ENCODE data around the gene NDUFB2. TPM values are rescaled to one million over a fixed set of nuclear protein-coding genes. Genes with fewer than 3 reads are reported as not detected.
"Not testable (repeated sequence)": the region's sequence is repeated elsewhere in the genome, so short reads cannot be mapped to it uniquely, and the experiment has no call there.

NDUFB2 gene
- total RNA-seq, 1 experiment from 2014 or later, result 230 TPM

DNA sequence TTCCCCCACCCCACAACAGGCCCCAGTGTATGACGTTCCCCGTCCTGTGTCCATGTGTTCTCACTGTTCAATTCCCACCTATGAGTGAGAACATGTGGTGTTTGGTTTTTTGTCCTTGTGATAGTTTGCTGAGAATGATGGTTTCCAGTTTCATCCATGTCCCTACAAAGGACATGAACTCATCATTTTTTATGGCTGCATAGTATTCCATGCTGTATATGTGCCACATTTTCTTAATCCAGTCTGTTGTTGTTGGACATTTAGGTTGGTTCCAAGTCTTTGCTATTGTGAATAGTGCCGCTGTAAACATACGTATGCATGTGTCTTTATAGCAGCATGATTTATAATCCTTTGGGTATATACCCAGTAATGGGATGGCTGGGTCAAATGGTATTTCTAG lies 12.3 kb downstream of the NDUFB2 start:
- DNase-seq (ENCODE audit: low read depth, low spot score); in situ Hi-C loops (cut with HindIII; ENCODE audit: low pct_unique_long_range_greater_than_20kb, low sequenced_read_pairs): not testable (repeated sequence)

GRCh38 chr7:140712392-140712791 lies 15.9 kb downstream of the NDUFB2 start:
- DNase-seq (ENCODE audit: low read depth, low spot score); in situ Hi-C loops (cut with HindIII; ENCODE audit: low pct_unique_long_range_greater_than_20kb, low sequenced_read_pairs): not testable (repeated sequence)

DNA sequence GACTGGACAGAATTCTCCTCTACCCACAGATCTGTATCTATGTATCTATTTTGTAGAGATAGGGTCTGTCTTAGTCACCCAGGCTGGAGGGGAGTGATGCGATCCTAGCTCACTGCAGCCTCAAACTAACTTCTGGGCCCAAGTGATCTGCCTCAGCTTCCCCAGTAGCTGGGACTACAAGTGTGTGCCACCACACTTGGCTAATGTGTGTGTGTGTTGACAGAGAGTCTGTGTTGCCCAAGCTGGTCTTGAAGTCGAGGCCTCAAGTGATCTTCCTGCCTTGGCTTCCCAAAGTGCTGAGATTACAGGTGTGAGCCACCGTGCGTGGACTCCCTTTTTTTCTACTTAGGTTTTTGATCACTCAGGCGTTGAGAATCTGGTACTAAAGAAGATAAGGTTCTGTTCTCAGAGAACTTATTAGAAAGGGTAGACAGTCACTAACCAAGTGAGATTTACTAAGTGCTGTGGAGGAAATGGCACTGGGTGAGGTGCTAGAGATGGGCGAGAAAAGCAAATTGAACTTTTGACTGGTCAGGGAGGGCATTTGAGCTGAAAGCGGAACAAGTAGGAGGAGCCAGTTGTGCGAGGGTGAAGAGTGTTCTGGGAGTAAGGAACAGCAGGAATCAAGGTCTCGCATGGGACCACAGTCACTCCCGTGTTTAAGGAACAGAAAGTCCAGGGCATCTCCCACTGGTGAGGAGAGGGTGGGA lies 18.0 kb downstream of the NDUFB2 start:
- in situ Hi-C loops (cut with HindIII; ENCODE audit: low pct_unique_long_range_greater_than_20kb, low sequenced_read_pairs), result no loop called here
- no peak for DNase-seq (ENCODE audit: low read depth, low spot score)

GRCh38 chr7:140719721-140720120 lies 23.2 kb downstream of the NDUFB2 start:
- no peak for DNase-seq (ENCODE audit: low read depth, low spot score)
- in situ Hi-C loops (cut with HindIII; ENCODE audit: low pct_unique_long_range_greater_than_20kb, low sequenced_read_pairs), result no loop called here

DNA sequence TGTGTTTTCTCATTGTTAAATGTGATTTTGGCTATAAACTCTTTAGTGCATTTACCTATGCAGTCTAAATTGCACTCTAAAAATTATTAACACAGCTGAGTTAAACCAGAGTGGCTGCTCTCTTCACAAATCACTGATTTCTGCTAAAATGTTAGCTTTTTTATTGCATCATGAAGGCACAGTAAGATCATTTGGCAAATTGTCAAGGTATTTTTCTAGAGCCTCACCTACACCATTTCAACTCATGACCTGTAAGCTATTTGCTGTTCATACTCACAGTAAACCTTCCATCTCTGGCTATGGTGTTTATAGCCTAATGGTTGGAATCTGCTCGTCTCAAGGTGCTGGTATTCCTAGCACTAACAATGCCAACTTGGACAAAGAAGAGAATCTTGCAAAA lies 25.7 kb downstream of the NDUFB2 start:
- no peak for DNase-seq (ENCODE audit: low read depth, low spot score)
- in situ Hi-C loops (cut with HindIII; ENCODE audit: low pct_unique_long_range_greater_than_20kb, low sequenced_read_pairs), result no loop called here

GRCh38 chr7:140723006-140723405 lies 26.5 kb downstream of the NDUFB2 start:
- DNase-seq (ENCODE audit: low read depth, low spot score), result no peak
- in situ Hi-C loops (cut with HindIII; ENCODE audit: low pct_unique_long_range_greater_than_20kb, low sequenced_read_pairs), result no loop called here

DNA sequence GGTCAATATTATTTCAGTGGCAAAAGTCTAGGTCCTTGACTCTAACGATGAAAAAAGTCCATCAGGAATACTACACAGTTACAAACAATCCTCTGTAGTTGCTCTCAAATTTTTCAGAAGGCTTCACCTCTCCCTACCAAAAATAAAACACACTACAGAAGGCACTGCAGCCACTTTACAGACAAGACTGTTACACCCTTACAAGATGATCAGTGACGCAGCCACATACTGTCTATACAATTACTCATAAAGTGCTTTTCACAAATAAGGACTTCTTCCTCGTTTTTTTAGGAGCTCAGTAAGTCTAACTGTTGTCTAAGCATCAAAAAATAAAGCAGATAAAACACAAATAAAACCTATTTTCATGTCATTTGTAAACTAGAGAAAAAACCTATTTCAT lies 27.1 kb downstream of the NDUFB2 start:
- in situ Hi-C loops (cut with HindIII; ENCODE audit: low pct_unique_long_range_greater_than_20kb, low sequenced_read_pairs), result no loop called here
- DNase-seq (ENCODE audit: low read depth, low spot score), result no peak

GRCh38 chr7:140724706-140725105 lies 28.2 kb downstream of the NDUFB2 start:
- in situ Hi-C loops (cut with HindIII; ENCODE audit: low pct_unique_long_range_greater_than_20kb, low sequenced_read_pairs), result no loop called here
- DNase-seq (ENCODE audit: low read depth, low spot score), result no peak

DNA sequence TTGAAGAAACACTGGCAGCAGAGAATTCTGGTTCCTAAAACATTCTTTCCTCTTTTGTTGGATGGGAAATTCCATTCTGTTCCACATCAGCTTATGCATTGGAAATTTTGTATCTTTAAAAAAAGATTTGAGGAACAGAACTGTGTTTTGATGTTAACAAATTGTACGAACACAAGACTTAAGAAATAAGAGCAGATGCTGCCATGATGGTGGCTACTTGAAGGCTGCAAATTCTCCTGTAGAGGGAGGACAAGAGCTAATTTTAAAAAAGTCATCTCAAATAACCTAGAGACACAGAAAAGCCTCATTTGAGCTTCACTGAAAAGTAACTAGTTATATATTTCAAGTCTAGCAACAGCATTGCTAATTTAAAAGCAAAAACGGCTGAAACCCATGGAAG lies 29.8 kb downstream of the NDUFB2 start:
- in situ Hi-C loops (cut with HindIII; ENCODE audit: low pct_unique_long_range_greater_than_20kb, low sequenced_read_pairs), result no loop called here
- DNase-seq (ENCODE audit: low read depth, low spot score), result peak; percentile 62

- DNase-seq (ENCODE audit: low read depth, low spot score), result no peak
- in situ Hi-C loops (cut with HindIII; ENCODE audit: low pct_unique_long_range_greater_than_20kb, low sequenced_read_pairs), result no loop called here
Observed at GRCh38 chr7:140732416-140732815, 35.9 kb downstream of the NDUFB2 start.

DNA sequence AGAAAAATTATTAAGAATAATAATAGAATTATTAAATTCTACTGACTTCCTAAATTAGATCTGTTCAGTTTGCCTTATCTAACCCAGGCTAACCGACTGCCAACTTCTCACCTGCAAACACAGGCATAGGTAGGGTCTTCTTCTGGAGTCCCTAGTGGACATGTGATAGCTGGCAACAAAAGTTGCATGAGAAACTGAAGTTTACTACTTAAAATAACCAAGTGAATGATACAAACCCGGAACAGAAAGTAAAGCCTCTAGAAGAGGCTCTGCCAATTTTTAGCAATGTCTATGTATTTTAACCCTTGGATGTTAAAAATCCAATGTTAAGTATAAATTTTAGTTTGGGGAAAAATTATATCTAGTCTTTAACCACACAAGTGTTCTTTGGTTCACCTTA lies 37.6 kb downstream of the NDUFB2 start:
- in situ Hi-C loops (cut with HindIII; ENCODE audit: low pct_unique_long_range_greater_than_20kb, low sequenced_read_pairs), result no loop called here
- no peak for DNase-seq (ENCODE audit: low read depth, low spot score)

DNA sequence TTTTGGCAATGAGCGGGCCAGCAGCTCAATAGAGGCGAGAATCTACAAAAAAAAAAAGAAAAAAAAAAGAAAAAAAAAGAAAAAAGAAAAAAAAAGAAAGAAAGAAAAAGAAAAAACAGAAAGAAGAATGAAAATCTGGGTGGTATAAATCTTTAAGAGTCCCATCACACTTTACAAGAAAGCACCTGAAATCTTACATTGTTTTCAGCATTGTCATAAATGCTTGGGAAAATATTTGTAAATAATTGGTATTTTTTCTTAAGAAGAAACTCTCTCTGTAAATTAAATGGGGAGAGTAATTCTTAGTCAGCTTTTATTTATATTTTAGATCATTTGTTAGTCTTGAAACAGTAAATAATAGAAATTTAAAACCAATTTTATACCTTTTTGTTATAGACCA lies 38.2 kb downstream of the NDUFB2 start:
- in situ Hi-C loops (cut with HindIII; ENCODE audit: low pct_unique_long_range_greater_than_20kb, low sequenced_read_pairs), result no loop called here
- no peak for DNase-seq (ENCODE audit: low read depth, low spot score)

DNA sequence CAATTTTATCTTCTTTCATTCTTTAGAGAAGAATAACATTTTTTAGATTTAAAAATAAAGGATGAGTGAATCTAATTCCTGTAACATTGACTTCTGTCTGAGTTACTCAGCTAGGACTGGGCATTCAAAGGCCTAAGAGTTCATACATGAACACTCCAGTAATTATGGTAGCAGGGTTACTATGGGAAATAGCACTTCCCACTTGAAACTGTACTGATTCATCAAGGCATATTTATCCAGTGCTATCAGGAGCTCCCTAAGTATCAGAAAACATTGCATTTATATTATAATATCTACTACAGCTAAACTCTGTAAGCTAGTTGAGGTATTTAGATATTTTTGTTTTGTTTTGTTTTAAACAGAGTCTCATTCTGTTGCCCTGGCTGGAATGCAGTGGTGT lies 41.8 kb downstream of the NDUFB2 start:
- no peak for DNase-seq (ENCODE audit: low read depth, low spot score)
- in situ Hi-C loops (cut with HindIII; ENCODE audit: low pct_unique_long_range_greater_than_20kb, low sequenced_read_pairs), result no loop called here

- in situ Hi-C loops (cut with HindIII; ENCODE audit: low pct_unique_long_range_greater_than_20kb, low sequenced_read_pairs); DNase-seq (ENCODE audit: low read depth, low spot score): not testable (repeated sequence)
Observed at GRCh38 chr7:140743255-140743654, 46.7 kb downstream of the NDUFB2 start.

- in situ Hi-C loops (cut with HindIII; ENCODE audit: low pct_unique_long_range_greater_than_20kb, low sequenced_read_pairs), result no loop called here
- DNase-seq (ENCODE audit: low read depth, low spot score), result no peak
Observed at GRCh38 chr7:140744005-140744404, 47.5 kb downstream of the NDUFB2 start.

DNA sequence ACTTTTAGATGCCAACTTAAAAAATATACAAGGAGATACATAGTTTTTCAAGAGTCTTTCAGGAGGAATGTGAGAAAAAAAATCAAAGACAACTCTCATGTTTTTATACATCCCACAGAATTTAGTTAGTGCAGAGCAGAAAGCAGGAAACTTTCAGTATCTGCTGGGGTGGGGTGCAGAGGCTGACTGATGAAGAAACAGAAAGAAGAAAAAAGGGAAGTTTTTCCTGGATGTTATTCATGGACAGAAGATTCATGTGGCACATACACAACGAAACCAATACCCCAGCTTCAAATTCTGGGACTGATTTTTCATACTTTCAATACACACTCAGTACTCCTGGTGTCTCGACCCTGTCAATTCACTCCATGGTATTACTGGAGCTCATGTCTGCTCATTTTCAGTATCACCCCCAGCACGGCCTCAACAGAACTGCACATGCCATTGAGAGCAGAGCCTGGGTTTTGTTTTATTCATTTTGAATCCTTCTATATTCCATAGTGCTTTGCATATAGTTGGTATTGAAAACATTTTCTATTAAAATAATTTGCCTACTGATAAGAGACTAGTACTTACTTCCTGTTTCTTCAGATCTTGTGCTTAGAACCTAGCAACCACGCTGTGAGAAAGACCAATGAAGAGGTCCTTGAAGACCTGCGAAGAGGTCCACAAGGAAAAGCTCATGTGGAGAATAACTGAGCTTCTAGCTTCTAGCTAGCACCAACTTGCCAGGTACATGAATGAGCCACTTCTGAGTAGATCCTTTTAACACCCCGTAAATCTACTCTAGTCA lies 49.0 kb downstream of the NDUFB2 start:
- in situ Hi-C loops (cut with HindIII; ENCODE audit: low pct_unique_long_range_greater_than_20kb, low sequenced_read_pairs), result no loop called here
- DNase-seq (ENCODE audit: low read depth, low spot score), result no peak

DNA sequence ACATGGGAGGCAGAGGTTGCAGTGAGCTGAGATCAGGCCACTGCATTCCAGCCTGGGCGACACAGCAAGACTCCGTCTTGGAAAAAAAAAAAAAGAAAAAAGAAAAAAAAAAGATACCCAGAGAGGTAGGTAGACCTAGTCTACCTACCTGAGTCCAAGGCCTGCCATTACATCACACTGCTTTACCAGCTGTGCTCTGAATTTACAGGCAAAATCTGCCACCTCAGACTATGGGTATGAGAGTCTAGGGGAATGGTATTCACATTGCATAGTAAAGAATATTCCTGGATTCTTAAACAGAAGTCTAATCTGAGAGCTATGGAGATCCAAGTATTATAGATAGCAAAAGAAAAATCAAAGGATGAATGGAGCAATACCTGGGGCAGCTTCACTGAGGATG lies 50.2 kb downstream of the NDUFB2 start:
- DNase-seq (ENCODE audit: low read depth, low spot score), result no peak
- in situ Hi-C loops (cut with HindIII; ENCODE audit: low pct_unique_long_range_greater_than_20kb, low sequenced_read_pairs), result no loop called here

GRCh38 chr7:140752533-140752932 lies 56.0 kb downstream of the NDUFB2 start:
- no peak for DNase-seq (ENCODE audit: low read depth, low spot score)
- in situ Hi-C loops (cut with HindIII; ENCODE audit: low pct_unique_long_range_greater_than_20kb, low sequenced_read_pairs), result no loop called here

- DNase-seq (ENCODE audit: low read depth, low spot score), result peak; percentile 52
- in situ Hi-C loops (cut with HindIII; ENCODE audit: low pct_unique_long_range_greater_than_20kb, low sequenced_read_pairs), result no loop called here
Observed at GRCh38 chr7:140754506-140754905, 58.0 kb downstream of the NDUFB2 start.
